Endothelial cell of umbilical vein (primary cell): ENCODE measurements around the gene MCTP1. TPM values are rescaled to one million over a fixed set of nuclear protein-coding genes. Genes with fewer than 3 reads are reported as not detected.

ENCODE experiments used
- BruUV-seq: library from RNA; stranded (reverse); fragments of 400-500 nt; replicated peaks from 2 replicates; lab custom pipeline; 2021; lab: Mats Ljungman, UMichigan
- CTCF ChIA-PET: fragments of 300-600, 350-600 bp; sonication (Branson Sonifier 250); formaldehyde crosslinking; loops from one replicate; lab custom pipeline; 2021; ENCODE audit warnings: antibody characterized with exemption, inconsistent platforms; lab: Charles Lee
- POLR2A ChIA-PET: fragments of 300-600, 350-600 bp; sonication (Branson Sonifier 250); formaldehyde crosslinking; loops from one replicate; lab custom pipeline; 2021; ENCODE audit warnings: antibody characterized with exemption, inconsistent platforms; lab: Charles Lee
- DNase-seq: peaks from one replicate; pipeline ENCODE4 v3.0.0-alpha.2; 2011; ENCODE audit warnings: low read depth, low spot score
- FAIRE-seq: peaks from 2 replicates; lab custom pipeline; 2011; peaks lifted over from hg19 to GRCh38; lab: Jason Lieb, UNC
- H2AFZ ChIP-seq: 2 replicates; pipeline ENCODE4 v1.6.0; 2012; ENCODE audit warnings: low read depth, low read length, control low read depth, inconsistent platforms
- H3K27ac ChIP-seq: 2 replicates; pipeline ENCODE4 v1.5.1; 2011; ENCODE audit warnings: low read depth, mild to moderate bottlenecking, control low read depth, low read length, moderate library complexity; ENCODE audit not compliant: insufficient read depth
- H3K27me3 ChIP-seq, 2 experiments: 2 replicates each; pipeline versions ENCODE4 v1.6.0 to v1.6.1; 2011; ENCODE audit warnings: low read length in 2 of 2, mixed read lengths in 1 of 2; ENCODE audit not compliant: control insufficient read depth in 2 of 2, insufficient read depth in 2 of 2
- H3K36me3 ChIP-seq, 2 experiments: 2 replicates in 1 of 2; 3 replicates in 1 of 2; pipeline ENCODE4 v1.5.1; 2011; ENCODE audit warnings: low read length in 2 of 2, mild to moderate bottlenecking in 1 of 2, moderate library complexity in 1 of 2; ENCODE audit not compliant: control insufficient read depth in 2 of 2, insufficient read depth in 2 of 2; ENCODE audit errors: extremely low read depth in 1 of 2
- H3K4me1 ChIP-seq: 3 replicates; pipeline ENCODE4 v1.5.1; 2011; ENCODE audit warnings: mild to moderate bottlenecking, low read length; ENCODE audit not compliant: control insufficient read depth, insufficient read depth; ENCODE audit errors: extremely low read depth
- H3K4me2 ChIP-seq: 2 replicates; pipeline ENCODE4 v1.6.1; 2011; ENCODE audit warnings: low read length, control low read depth, mixed read lengths; ENCODE audit not compliant: insufficient read depth
- H3K4me3 ChIP-seq, 3 experiments: fragments of 200-600 bp in 1 of 3; sonication (generic), shearing (Covaris generic) in 1 of 3; replicated peaks in 1 of 3; 2 replicates each; pipeline ENCODE4 v1.5.1; 2011 to 2016; ENCODE audit warnings: control low read depth in 3 of 3, low read length in 3 of 3, mild to moderate bottlenecking in 2 of 3, inconsistent platforms in 1 of 3, low read depth in 1 of 3, moderate library complexity in 1 of 3; ENCODE audit not compliant: insufficient read depth in 1 of 3
- H3K79me2 ChIP-seq: 2 replicates; pipeline ENCODE4 v1.6.0; 2012; ENCODE audit warnings: low read length, inconsistent platforms; ENCODE audit not compliant: control insufficient read depth, insufficient read depth
- H3K9ac ChIP-seq: replicated peaks from 2 replicates; pipeline ENCODE3; 2011; ENCODE audit warnings: low read length, control low read depth; ENCODE audit not compliant: insufficient read depth; ENCODE audit errors: extremely low read depth
- H3K9me1 ChIP-seq: replicated peaks from 3 replicates; pipeline ENCODE4 v1.6.0; 2011; ENCODE audit warnings: mild to moderate bottlenecking, low read length; ENCODE audit not compliant: control insufficient read depth, insufficient read depth; ENCODE audit errors: extremely low read depth
- H3K9me3 ChIP-seq: replicated peaks from 2 replicates; pipeline ENCODE4 v1.5.1; 2012; ENCODE audit warnings: low read length, inconsistent platforms; ENCODE audit not compliant: control insufficient read depth, insufficient read depth
- H4K20me1 ChIP-seq: replicated peaks from 2 replicates; pipeline ENCODE3; 2011; ENCODE audit warnings: mild to moderate bottlenecking, low read length; ENCODE audit not compliant: control insufficient read depth, insufficient read depth; ENCODE audit errors: extremely low read depth
- EZH2 ChIP-seq: IDR thresholded peaks from 2 replicates; pipeline ENCODE4 v1.6.1; 2012; ENCODE audit warnings: borderline replicate concordance, low read depth, mild to moderate bottlenecking, moderate library complexity, low read length, inconsistent platforms; ENCODE audit not compliant: severe bottlenecking
- FOS ChIP-seq: IDR thresholded peaks from 2 replicates; pipeline ENCODE4 v1.6.1; 2011; ENCODE audit warnings: mild to moderate bottlenecking, low read length, moderate library complexity, borderline replicate concordance; ENCODE audit not compliant: insufficient read depth
- GATA2 ChIP-seq: IDR thresholded peaks from 2 replicates; pipeline ENCODE4 v1.7.0; 2011; ENCODE audit warnings: low read depth, mild to moderate bottlenecking, moderate library complexity, mixed read lengths, low read length; ENCODE audit not compliant: insufficient read length, insufficient read depth
- JUN ChIP-seq: IDR thresholded peaks from 2 replicates; pipeline ENCODE4 v1.6.1; 2011; ENCODE audit warnings: borderline replicate concordance, low read depth; ENCODE audit not compliant: insufficient read length, insufficient read depth
- MYC ChIP-seq: IDR thresholded peaks from one replicate; pipeline ENCODE4 v1.6.1; 2011; ENCODE audit warnings: mild to moderate bottlenecking, low read depth, low read length
- POLR2A ChIP-seq: IDR thresholded peaks from 2 replicates; pipeline ENCODE4 v1.6.1; 2012; ENCODE audit warnings: low read depth, mild to moderate bottlenecking, control low read depth, low read length
- POLR2AphosphoS5 ChIP-seq: IDR thresholded peaks from 2 replicates; pipeline ENCODE4 v1.6.1; 2012; ENCODE audit warnings: low read depth, mild to moderate bottlenecking, control low read depth, low read length, moderate library complexity; ENCODE audit not compliant: insufficient read depth
- dilution Hi-C: fragments of 300-500 bp; cut with MboI; formaldehyde crosslinking; loops from one replicate; pipeline ENCODE4 v1.15.0; 2019; ENCODE audit warnings: low sequenced_read_pairs; ENCODE audit not compliant: extremely low pct_ligation_motif_present
- intact Hi-C: fragments of 100-400 bp; cut with micrococcal nuclease; formaldehyde crosslinking; loops from one replicate; pipeline ENCODE4 v1.10.0; 2022
- polyA plus RNA-seq, 4 experiments: library from polyadenylated mRNA; depleted of rRNA in 3 of 4; stranded (reverse) in 3 of 4; unstranded in 1 of 4; fragments of >200 nt; gene quantifications; 2 replicates each; pipeline versions ENCODE4 v1.2.1 to v1.2.3, GENCODE V29; 2011 to 2012; ENCODE audit warnings: missing spikeins in 1 of 4
- total RNA-seq: library from RNA; stranded (reverse); gene quantifications from 2 replicates; pipeline ENCODE4 v1.2.3, GENCODE V29; 2021
- TF ChIP-seq, protein P1 (sequence below), 2 donors: IDR thresholded peaks; 1 replicate in 1 of 2; 2 replicates in 1 of 2; pipeline ENCODE4 v1.5.1; 2011; ENCODE audit warnings: low read length in 2 of 2, mild to moderate bottlenecking in 2 of 2, moderate library complexity in 2 of 2, control low read depth in 1 of 2, inconsistent platforms in 1 of 2, low read depth in 1 of 2; ENCODE audit not compliant: insufficient read depth in 1 of 2; ENCODE audit errors: extremely low read depth in 1 of 2
- TF ChIP-seq, protein P2 (sequence below): IDR thresholded peaks from 2 replicates; pipeline ENCODE4 v1.6.1; 2011; ENCODE audit not compliant: insufficient read depth, insufficient read length

Gene MCTP1
- total and polyA plus RNA-seq, 2 donors (not counting 3 experiments of a cell fraction or from before 2014, with no cell fraction given), result 79.3 to 203 TPM

DNA sequence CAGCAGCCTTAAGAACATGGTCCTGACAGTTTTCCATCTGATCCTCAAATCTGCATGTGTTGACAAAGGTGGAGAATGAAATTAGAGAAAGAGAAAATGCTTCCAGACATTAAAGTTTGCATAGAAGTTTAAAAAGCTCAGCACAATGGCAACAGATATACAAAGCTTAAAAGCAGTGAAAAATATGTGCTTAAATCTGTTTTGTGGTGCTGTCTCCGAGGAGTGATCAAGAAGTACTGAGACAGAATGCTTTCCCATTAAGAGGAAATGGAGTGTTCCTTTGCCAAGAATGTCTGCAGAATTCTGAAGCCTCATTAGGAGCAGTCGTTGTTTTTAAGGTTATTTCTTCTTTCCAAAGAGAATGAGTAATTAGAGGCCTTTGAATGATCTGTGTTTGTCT lies 131.4 kb downstream of the MCTP1 start:
- Histone ChIP-seq H3K36me3 (no peaks in the 10 kb centered on the region), H3K4me3 (no peak overlapping the region), H3K27me3 (no peaks in the 10 kb centered on the region), H3K4me2 (no peak overlapping the region), H3K9ac (no peak overlapping the region), H3K9me1 (no peaks in the 10 kb centered on the region), H3K27ac (no peak overlapping the region), H3K9me3 (no peaks in the 10 kb centered on the region), H3K4me1 (peaks cover 17% of the 10 kb centered on the region), H4K20me1 (no peaks in the 10 kb centered on the region), H2AFZ (peak overlapping the region; percentile 0), H3K79me2 (no peaks in the 10 kb centered on the region)
- POLR2A ChIA-PET, result no interaction called here
- TF ChIP-seq MYC (no peak), POLR2A (no peak), JUN (no peak), FOS (no peak), POLR2AphosphoS5 (no peak), EZH2 (no peak), GATA2 (no peak)
- TF ChIP-seq, protein P1, sequence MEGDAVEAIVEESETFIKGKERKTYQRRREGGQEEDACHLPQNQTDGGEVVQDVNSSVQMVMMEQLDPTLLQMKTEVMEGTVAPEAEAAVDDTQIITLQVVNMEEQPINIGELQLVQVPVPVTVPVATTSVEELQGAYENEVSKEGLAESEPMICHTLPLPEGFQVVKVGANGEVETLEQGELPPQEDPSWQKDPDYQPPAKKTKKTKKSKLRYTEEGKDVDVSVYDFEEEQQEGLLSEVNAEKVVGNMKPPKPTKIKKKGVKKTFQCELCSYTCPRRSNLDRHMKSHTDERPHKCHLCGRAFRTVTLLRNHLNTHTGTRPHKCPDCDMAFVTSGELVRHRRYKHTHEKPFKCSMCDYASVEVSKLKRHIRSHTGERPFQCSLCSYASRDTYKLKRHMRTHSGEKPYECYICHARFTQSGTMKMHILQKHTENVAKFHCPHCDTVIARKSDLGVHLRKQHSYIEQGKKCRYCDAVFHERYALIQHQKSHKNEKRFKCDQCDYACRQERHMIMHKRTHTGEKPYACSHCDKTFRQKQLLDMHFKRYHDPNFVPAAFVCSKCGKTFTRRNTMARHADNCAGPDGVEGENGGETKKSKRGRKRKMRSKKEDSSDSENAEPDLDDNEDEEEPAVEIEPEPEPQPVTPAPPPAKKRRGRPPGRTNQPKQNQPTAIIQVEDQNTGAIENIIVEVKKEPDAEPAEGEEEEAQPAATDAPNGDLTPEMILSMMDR (IDR thresholded peaks at IDR 0.05; ENCODE audit: extremely low read depth in 1 of 2, insufficient read depth in 1 of 2, low read depth in 1 of 2, low read length in 2 of 2), result no peak
- TF ChIP-seq, protein P2, sequence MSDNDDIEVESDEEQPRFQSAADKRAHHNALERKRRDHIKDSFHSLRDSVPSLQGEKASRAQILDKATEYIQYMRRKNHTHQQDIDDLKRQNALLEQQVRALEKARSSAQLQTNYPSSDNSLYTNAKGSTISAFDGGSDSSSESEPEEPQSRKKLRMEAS, result no peak
- FAIRE-seq (peak; percentile 48), DNase-seq (peak; percentile 69)
- CTCF ChIA-PET, result interaction anchor here (0.6 to 2.1 kb wide), 4 partner anchors 11 to 185 kb away, joined by 3 to 6 read pairs (median 4); no protein-coding TSS in a partner anchor
- intact Hi-C loops (no loop called here), dilution Hi-C loops (no loop called here)
- BruUV-seq, result no TSS peak
